GM18951 (cell line): ENCODE measurements around the gene PLGRKT.

Source experiments
- POLR2A ChIP-seq: IDR thresholded peaks from 4 replicates; pipeline ENCODE4 v1.6.1; 2011; ENCODE audit warnings: mild to moderate bottlenecking; ENCODE audit not compliant: insufficient read length, insufficient read depth; ENCODE audit errors: extremely low read depth
- in situ Hi-C: fragments of 300-500 bp; cut with MboI; formaldehyde crosslinking; loops from one replicate; pipeline ENCODE4 v1.12.0; 2022; ENCODE audit warnings: low sequenced_read_pairs, mixed read lengths, inconsistent platforms; ENCODE audit not compliant: unreplicated experiment

PLGRKT gene

GRCh38 chr9:5447337-5447736 is 9.6 kb upstream of the PLGRKT start:
- in situ Hi-C loops: loop anchor here (10.0 kb wide), 1 partner anchor 693 kb away; no protein-coding TSS in a partner anchor
- no peak for TF ChIP-seq POLR2A

- in situ Hi-C loops: loop anchor here (10.0 kb wide), 1 partner anchor 692 kb away; no protein-coding TSS in a partner anchor
- TF ChIP-seq POLR2A: no peak
Observed at GRCh38 chr9:5446451-5447236, 8.9 kb upstream of the PLGRKT start.

- no peak for TF ChIP-seq POLR2A
Observed at GRCh38 chr9:5445886-5446285, 8.2 kb upstream of the PLGRKT start.

GRCh38 chr9:5445096-5445495 is 7.4 kb upstream of the PLGRKT start:
- in situ Hi-C loops: loop anchor here (10.0 kb wide), 1 partner anchor 690 kb away; no protein-coding TSS in a partner anchor

More at GRCh38 chr9:5445886-5446285, 8.2 kb upstream of the PLGRKT start:
- in situ Hi-C loops: loop anchor here (10.0 kb wide), 1 partner anchor 691 kb away; no protein-coding TSS in a partner anchor

- no peak for TF ChIP-seq POLR2A
- in situ Hi-C loops: loop anchor here (5.0 to 10.0 kb wide), 2 partner anchors 143 to 689 kb away; no protein-coding TSS in a partner anchor
Observed at GRCh38 chr9:5443850-5444249, 6.1 kb upstream of the PLGRKT start.

GRCh38 chr9:5442400-5443011 is 4.8 kb upstream of the PLGRKT start:
- TF ChIP-seq POLR2A: no peak
- in situ Hi-C loops: loop anchor here (5.0 to 10.0 kb wide), 2 partner anchors 145 to 688 kb away; no protein-coding TSS in a partner anchor

GRCh38 chr9:5441043-5441442 is 3.3 kb upstream of the PLGRKT start:
- TF ChIP-seq POLR2A: no peak
- in situ Hi-C loops: loop anchor here (5.0 to 10.0 kb wide), 2 partner anchors 146 to 686 kb away; no protein-coding TSS in a partner anchor

- in situ Hi-C loops: loop anchor here (5.0 to 10.0 kb wide), 2 partner anchors 147 to 686 kb away; no protein-coding TSS in a partner anchor
- TF ChIP-seq POLR2A: no peak
Observed at GRCh38 chr9:5440426-5440825, 2.7 kb upstream of the PLGRKT start.

GRCh38 chr9:5438301-5439162 is 807 bp upstream of the PLGRKT start:
- in situ Hi-C loops: loop anchor here (10.0 kb wide), 1 partner anchor 364 kb away; no protein-coding TSS in a partner anchor
- peak; percentile 36 for TF ChIP-seq POLR2A

- no peak for TF ChIP-seq POLR2A
- in situ Hi-C loops: loop anchor here (10.0 kb wide), 1 partner anchor 362 kb away; no protein-coding TSS in a partner anchor
Observed at GRCh38 chr9:5436441-5436840, 1.3 kb downstream of the PLGRKT start.

GRCh38 chr9:5435912-5436311 is 1.8 kb downstream of the PLGRKT start:
- TF ChIP-seq POLR2A: no peak
- in situ Hi-C loops: loop anchor here (10.0 kb wide), 1 partner anchor 361 kb away; no protein-coding TSS in a partner anchor

- in situ Hi-C loops: loop anchor here (10.0 kb wide), 1 partner anchor 359 kb away; no protein-coding TSS in a partner anchor
Observed at GRCh38 chr9:5433841-5434810, 3.6 kb downstream of the PLGRKT start.

- in situ Hi-C loops: loop anchor here (10.0 kb wide), 1 partner anchor 359 kb away; no protein-coding TSS in a partner anchor
Observed at GRCh38 chr9:5433328-5433727, 4.4 kb downstream of the PLGRKT start.

GRCh38 chr9:5432890-5433289 is 4.8 kb downstream of the PLGRKT start:
- in situ Hi-C loops: loop anchor here (10.0 kb wide), 1 partner anchor 358 kb away; no protein-coding TSS in a partner anchor
